ENCODE data around the gene ADAD1.
"Not testable (repeated sequence)": the region's sequence is repeated elsewhere in the genome, so short reads cannot be mapped to it uniquely, and the experiment has no call there.

ADAD1 gene

DNA sequence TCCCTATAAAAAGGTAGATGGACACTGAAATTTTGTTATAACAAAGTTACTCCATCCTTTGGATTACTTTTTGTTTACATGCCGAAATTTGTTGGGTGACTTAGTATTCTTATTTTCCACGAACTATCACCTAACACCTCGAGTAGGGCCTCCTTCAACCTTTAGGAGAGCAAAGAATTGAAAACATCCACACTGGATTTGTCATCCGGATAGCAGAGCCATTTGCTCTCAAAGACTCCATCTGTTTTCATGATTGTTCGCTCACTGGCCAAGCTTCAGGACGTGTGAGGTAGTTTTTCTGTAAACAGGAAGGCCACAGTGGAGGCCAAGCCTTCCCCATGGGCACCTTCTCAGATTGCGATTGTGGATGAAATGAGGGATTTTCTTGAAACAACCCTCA is at the start of gene ADAD1:
Gene ADAD1 (plus strand): TSS at position 301 of the 400 bp plus-strand sequence. CDS start 1,059 bp downstream, outside the sequence.
- no peak for DNase-seq (ENCODE audit: low read depth)

DNA sequence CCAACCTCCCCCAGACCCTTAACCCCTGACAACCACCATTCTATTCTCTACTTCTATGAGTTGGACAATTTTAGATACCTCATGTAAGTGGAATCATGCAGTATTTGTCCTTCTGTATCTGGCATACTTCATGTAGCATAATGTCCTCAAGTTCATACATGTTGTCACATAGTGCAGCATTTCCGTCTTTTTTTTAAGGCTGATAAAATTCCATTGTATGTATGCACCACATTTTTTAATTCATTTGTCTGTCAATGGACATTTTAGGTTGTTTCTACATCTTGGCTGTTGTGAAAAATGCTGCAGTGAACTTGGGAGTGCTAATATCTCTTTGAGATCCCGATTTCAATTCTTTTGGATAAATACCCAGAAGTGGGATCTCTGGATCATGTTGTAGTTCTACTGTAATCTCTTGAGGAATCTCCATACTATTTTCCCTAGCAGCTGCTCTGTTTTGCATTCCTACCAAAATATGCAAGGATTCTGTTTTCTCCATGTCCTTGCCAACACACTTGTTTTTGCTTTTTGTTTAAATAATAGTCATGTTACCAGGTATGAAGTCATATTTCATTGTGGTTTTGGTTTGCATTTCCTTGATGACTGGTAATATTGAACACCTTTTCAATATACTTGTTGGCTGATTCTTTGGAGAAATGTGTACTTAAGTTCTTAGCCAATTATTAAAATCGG is 48.8 kb upstream of the ADAD1 start:
- no peak for DNase-seq (ENCODE audit: low read depth)

DNA sequence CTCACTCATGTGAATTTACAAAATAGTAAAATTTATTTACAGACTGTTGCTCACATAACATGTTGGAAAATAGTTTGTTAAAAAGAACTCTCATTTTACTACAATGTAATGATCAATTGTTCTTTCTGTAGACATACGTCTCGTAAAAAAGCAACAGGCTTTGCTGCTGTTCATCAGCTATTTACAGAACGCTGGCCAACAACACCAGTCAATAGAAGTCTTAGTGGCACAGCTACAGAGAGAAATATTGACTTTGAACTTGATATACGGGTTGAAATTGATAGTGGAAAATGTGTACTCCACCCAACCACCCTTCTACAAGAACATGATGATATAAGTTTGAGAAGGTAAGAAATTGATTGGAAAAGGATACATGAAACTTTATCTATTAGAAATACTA is 47.6 kb upstream of the ADAD1 start:
- no peak for DNase-seq (ENCODE audit: low read depth)

DNA sequence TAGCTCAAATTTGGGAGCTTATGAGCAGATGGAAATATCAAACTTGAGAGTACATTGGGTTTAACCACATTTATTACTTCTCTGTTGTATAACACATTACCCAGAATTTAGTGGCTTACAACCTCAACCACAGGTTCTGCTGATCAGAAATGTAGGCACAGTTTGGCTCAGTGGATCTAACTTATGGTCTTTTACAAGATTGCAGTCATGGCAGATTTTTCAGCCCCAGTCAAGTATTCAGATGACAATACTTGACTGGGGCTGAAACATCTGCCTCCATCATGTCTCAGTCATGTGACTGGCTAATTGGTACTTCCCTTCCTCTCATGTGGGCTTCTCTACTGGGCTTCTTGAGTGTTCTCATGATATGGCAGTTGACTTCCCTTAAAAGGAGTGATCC is 44.0 kb upstream of the ADAD1 start:
- DNase-seq (ENCODE audit: low read depth): no peak

DNA sequence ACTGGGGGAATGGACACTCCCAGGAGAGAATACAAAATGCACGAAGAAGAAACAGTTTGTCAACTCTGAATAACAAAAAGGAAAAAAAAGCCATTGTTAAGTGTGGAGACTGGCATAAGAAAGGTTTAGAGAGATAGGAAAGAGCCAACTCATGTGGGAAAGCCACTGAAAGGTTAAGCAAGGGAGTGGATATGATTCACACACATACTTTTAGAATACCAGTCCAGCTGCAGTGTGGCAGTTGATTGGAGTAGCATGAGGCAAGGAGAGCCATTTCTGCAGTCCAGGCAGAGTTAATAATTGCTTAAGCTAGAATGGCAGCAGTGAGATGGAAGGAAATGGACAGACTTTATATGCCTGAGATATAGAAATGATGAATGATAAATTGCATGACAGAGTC is 36.9 kb upstream of the ADAD1 start:
- DNase-seq (ENCODE audit: low read depth): no peak

DNA sequence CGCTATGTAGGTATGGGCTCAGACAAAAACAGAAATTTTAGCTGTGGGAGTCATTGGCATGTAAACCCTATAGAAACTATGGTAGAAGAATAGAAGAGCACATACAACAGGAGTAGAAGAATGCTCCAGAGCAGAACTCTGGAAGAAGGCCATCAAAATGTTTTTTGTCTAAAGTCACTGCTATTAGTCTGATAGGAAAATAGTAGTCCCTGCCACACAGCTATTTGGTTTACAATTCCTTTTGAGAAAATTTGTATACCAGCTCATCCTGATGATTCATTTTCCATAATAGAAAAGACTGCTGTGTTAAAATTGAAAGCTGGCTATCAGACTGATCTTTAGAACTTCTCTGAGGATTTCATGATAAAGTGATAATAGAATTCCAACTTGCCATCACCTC is 32.8 kb upstream of the ADAD1 start:
- DNase-seq (ENCODE audit: low read depth): no peak

DNA sequence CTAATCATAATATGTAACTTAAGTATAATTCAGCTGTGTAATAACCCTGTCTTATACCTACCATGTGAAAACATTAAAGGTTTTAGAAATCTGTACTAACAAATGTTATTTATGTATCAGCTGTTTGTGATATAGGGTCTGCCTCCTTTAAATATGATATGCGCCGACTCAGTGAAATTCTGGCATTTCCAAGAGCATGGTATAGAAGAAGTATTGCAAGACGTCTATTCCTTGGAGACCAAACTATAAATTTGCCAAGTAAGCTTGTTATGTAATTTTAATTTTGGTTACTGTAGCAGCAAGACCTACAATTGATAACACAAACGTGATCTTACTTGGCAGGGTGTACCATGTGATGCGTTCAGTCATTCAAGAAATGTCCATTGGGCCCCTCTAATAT is 32.3 kb upstream of the ADAD1 start:
- DNase-seq (ENCODE audit: low read depth): no peak

DNA sequence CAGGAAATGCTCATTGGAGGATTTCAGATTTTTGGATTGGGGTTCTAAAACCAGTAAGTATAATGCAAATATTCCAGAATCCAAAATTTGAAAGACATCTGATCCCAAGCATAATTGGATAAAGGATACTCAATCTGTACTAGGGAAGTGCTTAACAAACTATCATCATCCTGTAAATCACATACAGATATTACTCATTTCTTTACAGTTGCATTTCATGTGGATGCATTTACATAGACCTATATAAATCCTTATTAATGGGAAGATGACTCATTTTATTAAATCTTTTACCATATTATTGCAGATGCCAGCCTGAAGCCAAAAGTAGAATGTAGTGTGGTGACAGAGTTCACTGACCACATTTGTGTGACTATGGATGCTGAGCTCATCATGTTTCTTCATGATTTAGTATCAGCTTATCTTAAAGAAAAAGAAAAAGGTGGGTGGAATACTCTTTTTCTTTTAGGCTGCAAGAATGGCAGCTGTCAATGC is 22.4 kb upstream of the ADAD1 start:
- DNase-seq (ENCODE audit: low read depth): no peak

DNA sequence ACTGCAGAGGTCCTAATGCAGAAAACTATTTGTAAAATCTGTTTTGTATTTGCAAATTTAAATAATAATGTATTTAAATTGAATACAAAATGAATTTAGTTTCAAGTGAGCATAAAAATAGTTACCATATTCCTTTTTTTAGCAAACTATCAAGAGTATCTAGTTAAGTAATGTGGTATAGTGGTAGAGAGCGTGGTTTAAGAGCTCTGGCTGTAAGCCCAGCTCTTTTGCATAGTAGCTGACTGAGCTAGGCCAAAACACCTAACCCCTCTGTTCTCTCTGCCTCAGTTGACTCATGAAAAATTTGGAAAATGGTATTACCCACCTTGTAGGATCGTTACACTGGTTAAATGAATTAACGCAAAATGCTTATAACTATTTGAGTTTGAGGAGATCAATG is 18.1 kb upstream of the ADAD1 start:
- DNase-seq (ENCODE audit: low read depth): no peak

DNA sequence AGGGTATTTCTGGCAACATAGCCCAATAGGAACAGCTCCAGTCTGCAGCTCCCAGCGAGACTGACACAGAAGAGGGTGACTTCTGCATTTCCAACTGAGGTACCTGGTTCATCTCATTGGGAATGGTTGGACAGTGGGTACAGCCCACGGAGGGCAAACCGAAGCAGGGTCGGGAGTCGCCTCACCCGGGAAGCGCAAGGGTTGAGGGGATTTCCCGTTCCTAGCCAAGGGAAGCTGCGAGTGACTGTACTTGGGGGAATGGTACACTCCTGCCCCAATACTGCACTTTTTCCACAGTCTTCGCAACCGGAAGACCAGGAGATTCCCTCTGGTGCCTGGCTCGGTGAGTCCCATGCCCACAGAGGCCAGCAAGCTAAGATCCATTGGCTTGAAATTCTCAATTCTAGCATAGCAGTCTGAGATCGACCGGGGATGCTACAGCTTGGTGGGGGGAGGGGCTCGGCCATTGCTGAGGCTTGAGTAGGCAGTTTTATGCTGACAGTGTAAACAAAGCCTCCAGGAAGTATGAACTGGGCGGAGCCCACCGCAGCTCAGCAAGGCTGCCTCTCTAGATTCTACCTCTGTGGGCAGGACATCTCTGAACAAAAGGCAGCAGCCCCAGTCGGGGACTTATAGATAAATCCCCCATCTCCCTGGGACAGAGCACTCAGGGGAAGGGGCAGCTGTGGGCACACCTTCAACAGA is 14.0 kb upstream of the ADAD1 start:
- no peak for DNase-seq (ENCODE audit: low read depth)

DNA sequence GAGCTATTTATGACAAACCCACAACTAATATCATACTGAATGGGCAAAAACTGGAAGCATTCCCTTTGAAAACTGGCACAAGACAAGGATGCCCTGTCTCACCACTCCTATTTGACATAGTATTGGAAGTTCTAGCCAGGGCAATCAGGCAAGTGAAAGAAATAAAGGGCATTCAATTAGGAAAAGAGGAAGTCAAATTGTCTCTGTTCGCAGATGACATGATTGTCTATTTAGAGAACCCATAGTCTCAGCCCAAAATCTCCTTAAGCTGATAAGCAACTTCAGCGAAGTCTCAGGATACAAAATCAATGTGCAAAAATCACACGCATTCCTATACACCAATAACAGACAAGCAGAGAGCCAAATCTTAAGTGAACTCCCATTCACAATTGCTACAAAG is 10.0 kb upstream of the ADAD1 start:
- DNase-seq (ENCODE audit: low read depth): not testable (repeated sequence)

DNA sequence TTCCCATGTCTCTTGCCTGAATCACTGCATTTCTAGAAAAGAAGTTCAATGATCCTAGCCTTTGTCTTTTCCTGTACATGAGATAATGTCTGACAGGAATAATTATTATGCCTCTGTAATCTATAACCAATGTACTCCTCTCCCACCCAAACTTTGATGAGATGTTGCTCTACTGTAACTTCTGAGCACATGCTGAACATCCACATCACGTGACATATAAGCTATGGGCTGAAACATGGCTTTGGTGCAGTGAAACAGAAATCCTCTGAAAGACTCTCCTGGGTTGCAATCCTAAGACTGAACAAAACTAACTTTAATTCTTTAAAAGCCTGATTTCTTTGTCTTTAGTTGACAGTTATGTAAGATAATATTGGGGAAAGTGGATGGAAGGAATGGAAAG is 1.5 kb upstream of the ADAD1 start:
- DNase-seq (ENCODE audit: low read depth): no peak

DNA sequence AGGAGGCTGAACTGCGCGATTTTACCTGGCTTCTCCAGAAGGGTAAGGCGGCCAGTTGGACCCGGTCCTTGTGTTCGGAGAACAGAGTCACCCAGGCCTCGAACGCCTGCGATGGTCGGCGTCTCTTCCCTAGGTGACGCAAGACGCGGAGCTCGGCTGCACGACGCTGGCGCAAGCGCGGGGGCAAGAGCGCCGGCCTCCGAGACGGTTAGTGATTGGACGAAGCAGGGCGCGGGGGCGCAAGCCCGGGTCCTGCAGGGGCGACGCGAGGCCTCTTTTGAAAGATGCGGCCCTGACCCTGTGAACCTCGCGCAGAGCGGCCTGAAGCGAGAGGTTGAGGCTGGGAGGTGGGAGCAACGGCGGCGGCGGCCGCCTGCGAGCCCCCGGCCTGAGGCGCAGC is 428 bp downstream of the ADAD1 start:
- no peak for DNase-seq (ENCODE audit: low read depth)

DNA sequence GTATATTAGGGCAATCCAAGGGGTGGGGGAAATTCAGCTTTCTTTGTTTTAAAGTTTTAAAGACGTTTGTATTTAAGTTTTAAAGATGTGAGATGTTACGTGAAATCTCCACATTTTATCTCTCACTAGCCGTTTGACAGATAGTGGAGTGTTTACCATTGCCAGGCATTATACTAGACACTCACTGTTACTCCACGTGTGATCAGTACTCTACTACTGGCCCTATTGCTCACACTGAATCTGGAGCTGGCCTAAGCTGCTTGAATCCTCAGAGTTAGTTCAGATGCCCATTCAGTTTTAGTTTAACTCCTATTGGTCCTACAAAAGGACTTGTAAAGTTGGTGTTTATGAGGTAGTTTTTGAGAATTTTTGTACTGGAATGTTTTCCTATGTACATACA is 4.5 kb downstream of the ADAD1 start:
- no peak for DNase-seq (ENCODE audit: low read depth)

DNA sequence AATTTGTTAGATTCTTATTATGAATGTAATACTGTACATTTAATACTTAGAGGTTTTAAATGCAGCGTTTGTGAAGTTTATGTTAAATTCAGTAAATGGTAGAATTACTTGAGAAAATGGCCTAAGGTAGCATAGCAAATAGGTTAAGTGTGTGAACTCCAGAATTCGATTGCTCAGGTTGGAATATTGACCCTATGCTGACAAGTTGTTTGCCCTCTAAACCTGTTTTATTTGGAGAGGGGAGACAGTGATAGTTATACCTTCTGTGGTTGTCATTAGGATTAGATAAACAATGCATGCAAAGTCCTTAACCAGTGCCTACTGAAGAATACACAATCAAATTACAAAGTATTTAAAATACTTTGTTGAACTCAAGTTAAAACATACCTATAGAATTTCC is 5.4 kb downstream of the ADAD1 start:
- DNase-seq (ENCODE audit: low read depth): no peak

DNA sequence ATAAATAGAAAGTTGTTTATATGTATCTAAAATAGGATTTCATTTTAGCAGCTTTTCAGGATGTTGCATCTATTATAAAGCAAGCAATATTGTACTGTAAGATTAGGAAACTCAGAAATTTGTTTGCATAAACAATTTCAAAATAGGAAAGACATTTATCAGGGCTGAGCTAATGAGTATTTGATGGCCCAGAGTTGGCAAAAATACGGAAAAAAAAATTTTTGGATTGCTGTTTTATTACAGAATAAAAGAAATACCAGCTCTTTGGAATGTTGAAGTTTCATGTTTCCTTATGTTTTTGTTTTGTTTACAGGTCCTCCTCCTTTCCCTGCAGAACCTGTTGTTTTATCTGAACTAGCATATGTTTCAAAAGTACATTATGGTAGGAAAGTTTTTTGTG is 14.5 kb downstream of the ADAD1 start:
- no peak for DNase-seq (ENCODE audit: low read depth)

DNA sequence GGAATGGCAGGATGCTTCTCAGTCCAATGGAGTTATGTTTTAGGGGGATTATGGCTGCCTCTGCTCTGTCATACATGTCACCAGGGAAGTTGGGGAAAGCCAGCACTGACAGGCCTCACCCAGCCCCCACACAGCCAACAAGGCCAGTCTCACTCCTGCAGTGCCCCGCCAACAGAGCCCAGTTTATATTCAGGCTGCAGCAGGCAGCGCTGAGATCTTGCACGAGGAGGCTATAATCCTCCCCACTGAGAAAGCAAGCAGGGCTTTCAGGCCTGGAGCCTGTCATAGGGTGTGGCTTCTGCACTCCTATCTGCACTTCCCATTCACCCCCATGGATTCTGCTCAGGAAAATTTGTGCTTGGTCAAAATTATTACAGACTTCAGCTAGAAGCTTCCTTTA is 25.1 kb downstream of the ADAD1 start:
- no peak for DNase-seq (ENCODE audit: low read depth)

DNA sequence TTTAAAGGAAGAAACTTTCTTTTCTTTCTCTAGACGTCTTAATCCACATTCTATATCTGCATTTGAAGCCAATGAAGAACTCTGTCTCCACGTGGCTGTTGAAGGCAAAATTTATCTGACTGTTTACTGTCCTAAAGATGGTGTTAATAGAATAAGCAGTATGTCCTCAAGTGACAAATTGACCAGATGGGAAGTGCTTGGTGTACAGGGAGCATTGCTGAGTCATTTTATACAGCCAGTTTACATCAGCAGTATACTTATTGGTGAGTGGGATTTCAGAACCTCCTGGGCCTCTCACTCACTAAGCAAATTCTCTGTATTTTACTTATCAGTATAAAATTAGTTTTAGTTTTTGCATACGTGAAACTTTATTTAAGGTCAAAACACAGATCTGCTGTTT is 33.7 kb downstream of the ADAD1 start:
- DNase-seq (ENCODE audit: low read depth): no peak

DNA sequence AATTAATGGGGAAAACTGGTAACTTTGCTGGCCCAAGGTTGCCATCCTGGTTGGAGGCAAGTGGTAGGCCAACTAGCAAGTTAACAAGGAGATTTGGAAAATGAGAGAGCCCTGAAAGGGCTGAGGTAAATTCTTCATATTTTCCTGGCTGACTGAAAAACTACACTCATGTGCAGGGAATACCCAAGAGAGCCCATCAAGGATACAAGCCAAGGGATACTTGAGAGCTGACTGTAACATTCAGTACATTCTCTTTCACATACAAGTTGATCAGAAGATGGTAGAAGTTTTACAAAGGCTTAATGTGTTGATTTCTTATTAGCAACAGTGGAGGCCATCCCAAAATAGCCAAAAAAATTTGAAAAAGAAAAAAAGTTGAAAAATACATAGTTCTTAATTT is 44.4 kb downstream of the ADAD1 start:
- DNase-seq (ENCODE audit: low read depth): no peak

DNA sequence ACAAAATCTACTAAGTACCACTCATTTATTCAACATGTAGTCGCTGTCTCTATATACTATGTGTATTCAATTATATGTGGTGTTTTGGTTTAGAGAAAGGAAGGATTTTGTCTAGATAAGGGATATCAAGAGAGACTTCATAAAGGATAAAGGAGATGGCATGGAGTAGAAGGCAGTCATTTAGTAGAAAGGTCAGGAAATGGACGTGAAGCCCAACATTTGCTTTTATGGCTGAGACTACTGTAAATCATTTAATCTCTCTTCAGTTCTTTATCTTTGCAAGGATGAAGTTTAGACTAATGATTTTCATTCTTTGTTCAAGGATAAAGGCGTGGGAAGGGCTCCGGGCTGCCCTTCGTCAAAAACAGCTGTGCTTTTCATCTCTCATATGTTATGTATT is 52.5 kb downstream of the ADAD1 start:
- no peak for DNase-seq (ENCODE audit: low read depth)

DNA sequence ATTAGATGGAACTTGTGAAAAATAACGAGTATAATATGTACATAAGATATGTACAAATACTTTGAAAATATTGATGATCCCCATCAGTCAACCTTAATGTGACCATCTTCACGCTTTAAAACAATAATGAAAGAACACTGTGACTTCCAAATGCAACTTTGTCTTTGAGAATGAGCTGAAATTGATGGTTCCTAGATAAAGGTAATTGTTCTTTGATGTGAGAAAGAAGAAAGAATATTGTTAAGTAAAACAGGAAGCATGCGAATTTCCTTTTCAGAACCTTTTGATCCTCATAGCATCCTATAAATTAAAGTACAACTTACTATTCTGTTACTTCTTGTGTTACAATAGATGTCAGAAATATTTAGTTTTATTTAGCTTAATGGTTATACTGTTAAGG is 55.5 kb downstream of the ADAD1 start:
- DNase-seq (ENCODE audit: low read depth): no peak

DNA sequence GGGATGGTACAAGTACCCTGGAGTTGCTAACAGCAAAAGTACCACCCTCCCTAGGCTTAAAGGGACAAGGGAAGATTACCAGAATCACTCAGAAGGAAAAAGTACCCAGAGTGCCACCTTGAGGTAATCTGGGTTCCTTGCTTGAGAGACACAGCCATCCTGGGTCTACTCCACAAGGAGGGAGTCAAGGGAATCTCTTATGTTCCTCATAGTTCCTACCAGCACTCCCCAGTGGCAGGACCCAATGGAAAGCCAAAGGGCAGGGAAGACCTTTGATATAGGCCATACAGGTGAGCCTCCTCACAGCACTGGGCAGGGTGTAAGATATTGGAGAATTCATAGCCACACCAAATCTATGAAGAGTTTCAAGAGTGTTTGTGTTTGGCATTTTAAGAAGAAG is 72.0 kb downstream of the ADAD1 start:
- no peak for DNase-seq (ENCODE audit: low read depth)

DNA sequence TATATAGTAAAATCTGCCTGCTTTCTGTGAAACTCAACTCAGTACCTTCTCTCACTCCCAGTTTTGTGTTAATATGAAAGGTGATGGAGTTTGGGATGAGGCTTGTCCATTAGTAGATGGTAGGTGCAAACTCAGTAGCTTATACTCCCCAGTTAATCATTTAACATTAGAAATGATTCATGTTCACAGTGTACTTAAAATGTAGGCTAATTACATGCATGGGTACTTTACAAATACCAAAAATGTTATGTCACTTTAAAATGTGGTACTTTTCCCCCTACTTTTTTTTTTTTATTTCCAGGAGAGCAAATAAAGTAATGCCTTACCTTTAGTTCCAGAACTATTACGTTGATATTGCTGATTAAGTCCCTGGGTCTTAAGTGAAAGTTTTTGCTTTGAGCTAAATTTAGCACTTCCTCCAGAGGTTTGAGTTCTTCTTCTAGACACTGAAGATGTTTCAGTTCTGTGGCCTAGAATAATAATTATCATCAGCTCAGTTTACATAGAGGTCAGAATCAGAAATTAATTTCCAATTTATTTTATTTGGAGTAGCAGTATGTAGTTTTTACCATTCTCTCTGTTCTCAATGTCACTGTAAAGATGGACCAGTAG is 74.7 kb downstream of the ADAD1 start:
- no peak for DNase-seq (ENCODE audit: low read depth)
